ENCODE results near the gene METRNL.

- TF ChIP-seq TARDBP (IDR thresholded peaks at IDR 0.05) (no peak), BHLHE40 (IDR thresholded peaks at IDR 0.05; ENCODE audit: borderline replicate concordance) (no peak), SP1 (IDR thresholded peaks at IDR 0.05) (no peak), PKNOX1 (IDR thresholded peaks at IDR 0.05) (no peak), ELF4 (IDR thresholded peaks at IDR 0.05) (no peak), FOXK2 (IDR thresholded peaks at IDR 0.05) (no peak), FOXM1 (IDR thresholded peaks at IDR 0.05; ENCODE audit: borderline replicate concordance) (no peak), SUZ12 (IDR thresholded peaks at IDR 0.05) (no peak), FOXA1 (IDR thresholded peaks at IDR 0.05) (no peak)
Observed at GRCh38 chr17:83088451-83088850, 9.0 kb downstream of the METRNL start.
